WTC11 (cell line): ENCODE measurements around the gene RPRD2.

Experiments used
- ATF6 ChIP-seq: sonication (generic); formaldehyde crosslinking; IDR thresholded peaks from 2 replicates; pipeline ENCODE4 v1.8.1; 2023; ENCODE audit warnings: mild to moderate bottlenecking, missing genetic modification reagents
- HMGXB4 ChIP-seq: sonication (generic); formaldehyde crosslinking; IDR thresholded peaks from 2 replicates; pipeline ENCODE4 v1.8.1; 2023; ENCODE audit warnings: mild to moderate bottlenecking, moderate library complexity, missing genetic modification reagents
- USF2 ChIP-seq: sonication (generic); formaldehyde crosslinking; IDR thresholded peaks from 2 replicates; pipeline ENCODE4 v1.8.1; 2023; ENCODE audit warnings: mild to moderate bottlenecking, missing genetic modification reagents, moderate library complexity

- TF ChIP-seq HMGXB4: no peak
- no peak for TF ChIP-seq USF2 (CRISPR knock-in tag)
- no peak for TF ChIP-seq ATF6 (CRISPR knock-in tag)
These were observed 58.6 kb downstream of the RPRD2 start for GRCh38 chr1:150422541-150422940.
